GM12878 (cell line): ENCODE results near the gene HOXC9. TPM values are rescaled to one million over a fixed set of nuclear protein-coding genes. Genes with fewer than 3 reads are reported as not detected.

Source experiments
- ATAC-seq: fragments of 200-7000 bp; cut with Tn5 transposase; 3 replicates; pipeline ENCODE4 v1.9.1; 2020; ENCODE audit warnings: mild to moderate bottlenecking, moderate library complexity
- BruUV-seq: library from RNA; stranded (reverse); fragments of 400-500 nt; replicated peaks from 2 replicates; lab custom pipeline; 2021; lab: Mats Ljungman, UMichigan
- CTCF ChIA-PET: fragments of 300-600 bp; sonication (Branson Sonifier 250); formaldehyde crosslinking; extraction: SDS; loops from one replicate; lab custom pipeline; 2021; ENCODE audit warnings: inconsistent platforms; lab: Yijun Ruan, JAX
- POLR2A ChIA-PET: fragments of 350-600 bp; formaldehyde crosslinking; extraction: SDS; loops from one replicate; lab custom pipeline; 2021; ENCODE audit warnings: inconsistent platforms; lab: Charles Lee
- RAD21 ChIA-PET: fragments of 300-600 bp; sonication (Branson Sonifier 250); formaldehyde crosslinking; loops from one replicate; lab custom pipeline; 2023; ENCODE audit warnings: antibody characterized with exemption; ENCODE audit not compliant: unreplicated experiment; lab: Charles Lee
- SMC1A ChIA-PET: fragments of 300-600 bp; sonication (Branson Sonifier 250); formaldehyde crosslinking; loops from one replicate; lab custom pipeline; 2023; ENCODE audit not compliant: unreplicated experiment, uncharacterized antibody; lab: Charles Lee
- DNase-seq: peaks from one replicate; pipeline ENCODE4 v3.0.0-alpha.2; 2011; ENCODE audit warnings: low read depth, low spot score
- FAIRE-seq: peaks from 3 replicates; lab custom pipeline; 2011; peaks lifted over from hg19 to GRCh38; lab: Jason Lieb, UNC
- H2AFZ ChIP-seq: 2 replicates; pipeline ENCODE4 v1.6.0; 2011; ENCODE audit warnings: low read depth, low read length, control low read depth; ENCODE audit not compliant: control insufficient read depth
- H3K27ac ChIP-seq: 2 replicates; pipeline ENCODE4 v1.5.1; 2011; ENCODE audit warnings: control low read depth; ENCODE audit not compliant: control insufficient read depth, insufficient read depth
- H3K27me3 ChIP-seq, 2 experiments: replicated peaks in 1 of 2; 2 replicates each; pipeline versions ENCODE4 v1.6.0 to v1.6.1; 2011; ENCODE audit warnings: low read length in 1 of 2; ENCODE audit not compliant: control insufficient read depth in 2 of 2, insufficient read depth in 2 of 2
- H3K36me3 ChIP-seq, 2 experiments: 2 replicates each; pipeline ENCODE4 v1.5.1; 2011; ENCODE audit warnings: low read length in 1 of 2; ENCODE audit not compliant: control insufficient read depth in 2 of 2, insufficient read depth in 2 of 2
- H3K4me1 ChIP-seq: 2 replicates; pipeline ENCODE4 v1.6.1; 2011; ENCODE audit warnings: mild to moderate bottlenecking, low read length, moderate library complexity, mixed read lengths; ENCODE audit not compliant: control insufficient read depth, insufficient read depth
- H3K4me2 ChIP-seq: 2 replicates; pipeline ENCODE4 v1.6.0; 2011; ENCODE audit warnings: control low read depth; ENCODE audit not compliant: control insufficient read depth, insufficient read depth
- H3K4me3 ChIP-seq: fragments of 200-600 bp; sonication (generic); 2 replicates; pipeline ENCODE4 v1.5.1; 2016
- H3K79me2 ChIP-seq: 2 replicates; pipeline ENCODE4 v1.6.0; 2011; ENCODE audit warnings: low read length; ENCODE audit not compliant: control insufficient read depth, insufficient read depth
- H3K9ac ChIP-seq: 2 replicates; pipeline ENCODE4 v1.8.0; 2011; ENCODE audit warnings: low read length, control low read depth, mixed read lengths; ENCODE audit not compliant: control insufficient read depth, insufficient read depth
- H3K9me3 ChIP-seq: replicated peaks from 3 replicates; pipeline ENCODE4 v1.5.1; 2011; ENCODE audit warnings: mild to moderate bottlenecking, low read length; ENCODE audit not compliant: control insufficient read depth, insufficient read depth
- H4K20me1 ChIP-seq: 2 replicates; pipeline ENCODE4 v1.6.0; 2011; ENCODE audit not compliant: control insufficient read depth, insufficient read depth
- BCL3 ChIP-seq: IDR thresholded peaks from 2 replicates; pipeline ENCODE4 v1.6.1; 2011; ENCODE audit warnings: borderline replicate concordance, low read depth, mild to moderate bottlenecking, moderate library complexity, low read length; ENCODE audit not compliant: insufficient read depth, poor library complexity, severe bottlenecking
- BCLAF1 ChIP-seq: fragments of 450-650 bp; IDR thresholded peaks from 2 replicates; pipeline ENCODE4 v1.6.1; 2017; ENCODE audit warnings: antibody characterized with exemption, mild to moderate bottlenecking, moderate library complexity
- BHLHE40 ChIP-seq, 2 experiments: fragments of 450-650 bp in 1 of 2; IDR thresholded peaks; 2 replicates each; pipeline ENCODE4 v1.6.1; 2011 to 2017; ENCODE audit warnings: low read depth in 2 of 2, borderline replicate concordance in 1 of 2, improper control_type of control experiment in 1 of 2, low read length in 1 of 2, mild to moderate bottlenecking in 1 of 2
- DPF2 ChIP-seq: fragments of 450-650 bp; IDR thresholded peaks from 2 replicates; pipeline ENCODE4 v1.6.1; 2017; ENCODE audit warnings: mild to moderate bottlenecking
- ESRRA ChIP-seq: IDR thresholded peaks from 2 replicates; pipeline ENCODE4 v1.6.1; 2012; ENCODE audit warnings: mild to moderate bottlenecking, low read length, improper control_type of control experiment
- MAX ChIP-seq: IDR thresholded peaks from 2 replicates; pipeline ENCODE4 v1.6.1; 2012; ENCODE audit warnings: low read depth, low read length, improper control_type of control experiment
- NKRF ChIP-seq: fragments of 450-650 bp; conservative IDR thresholded peaks from 2 replicates; pipeline ENCODE4 v1.6.1; 2017; ENCODE audit warnings: mild to moderate bottlenecking, moderate library complexity
- PAX5 ChIP-seq: IDR thresholded peaks from 2 replicates; pipeline ENCODE4 v1.6.1; 2011; ENCODE audit warnings: low read depth, low read length, borderline replicate concordance
- SRF ChIP-seq, 2 experiments: IDR thresholded peaks; 2 replicates each; pipeline ENCODE4 v1.6.1; 2011; ENCODE audit warnings: low read depth in 2 of 2, low read length in 2 of 2, mild to moderate bottlenecking in 1 of 2, moderate library complexity in 1 of 2
- ZBTB11 ChIP-seq: fragments of 450-650 bp; formaldehyde crosslinking; IDR thresholded peaks from 2 replicates; pipeline ENCODE4 v1.5.0; 2022; ENCODE audit warnings: mild to moderate bottlenecking, missing genetic modification characterization
- WGBS: methylation state at CpG from one replicate; pipeline ENCODE4 v1.1.6; 2016; ENCODE audit warnings: low lambda C conversion rate; ENCODE audit not compliant: insufficient replicate concordance, insufficient coverage; ENCODE audit errors: missing lambda C conversion rate; 5-methylcytosine and 5-hydroxymethylcytosine counted together
- in situ Hi-C: fragments of 300-500 bp; cut with MboI; formaldehyde crosslinking; loops from 9 replicates; pipeline ENCODE4 v1.14.3; 2018; ENCODE audit warnings: mixed read lengths
- intact Hi-C: fragments of 100-400 bp; cut with micrococcal nuclease; formaldehyde crosslinking; loops from one replicate; pipeline ENCODE4 v1.14.2; 2022; ENCODE audit not compliant: unreplicated experiment
- polyA plus RNA-seq, 11 experiments: library from polyadenylated mRNA; depleted of rRNA in 4 of 11; unstranded in 6 of 11; stranded (reverse) in 5 of 11; fragments of >200 nt; fragmentation: Nextera tagmentation in 4 of 11; fragmentation: Illumina TruSeq in 1 of 11; extraction: Ambion mirVana in 4 of 11; extraction: Trizol in 1 of 11; gene quantifications; 1 replicate in 1 of 11; 2 replicates in 10 of 11; pipeline versions ENCODE4 v1.2.1 to v1.2.3, GENCODE V29; 2011 to 2016; ENCODE audit warnings: inconsistent platforms in 2 of 11, missing spikeins in 2 of 11, low read depth in 1 of 11
- total RNA-seq, 4 experiments: library from RNA; depleted of rRNA in 3 of 4; stranded (reverse); fragments of >200 nt in 3 of 4; fragmentation: Illumina TruSeq in 1 of 4; extraction: Trizol in 1 of 4; gene quantifications; 2 replicates each; pipeline versions ENCODE4 v1.2.1 to v1.2.3, GENCODE V29; 2013 to 2021

HOXC9 gene
- total and polyA plus RNA-seq, 10 of the 15 experiments (the other 5 are each of a cell fraction or from before 2014, with no cell fraction given), result not detected

- no peak overlapping the region for H3K4me2 ChIP-seq
- ChIA-PET SMC1A (interaction anchor here (0.6 to 5.5 kb wide), 6 partner anchors 12 to 166 kb away, joined by 3 to 126 read pairs (median 4); partner anchors contain the start of gene SMUG1), POLR2A (interaction anchor here (1.0 to 1.5 kb wide), 2 partner anchors 17 to 18 kb away, joined by 3 read pairs; no protein-coding TSS in a partner anchor), RAD21 (interaction anchor here (0.9 to 12.6 kb wide), 5 partner anchors 9 to 167 kb away, joined by 3 to 222 read pairs (median 3); partner anchors contain the start of gene SMUG1), CTCF (interaction anchor here (1.0 to 7.9 kb wide), 8 partner anchors 9 to 180 kb away, joined by 3 to 86 read pairs (median 8); partner anchors contain the start of genes HOXC4, HOXC8 and SMUG1)
- no TSS peak for BruUV-seq
- no peak overlapping the region for H2AFZ ChIP-seq
- in situ Hi-C loops, result no loop called here
- H4K20me1 ChIP-seq, result no peaks in the 10 kb centered on the region
- H3K4me1 ChIP-seq, result peaks cover 9% of the 10 kb centered on the region; the same call in 1 of the 2 replicates
- H3K79me2 ChIP-seq, result no peaks in the 10 kb centered on the region
- TF ChIP-seq MAX, result no peak
- TF ChIP-seq ZBTB11, result no peak
- TF ChIP-seq BCL3, result no peak
- TF ChIP-seq BCLAF1, result no peak
- no peak for TF ChIP-seq ESRRA
- TF ChIP-seq DPF2, result no peak
- no peak for TF ChIP-seq BHLHE40 (IDR thresholded peaks at IDR 0.05; ENCODE audit: borderline replicate concordance in 1 of 2, low read depth in 2 of 2, low read length in 1 of 2)
- no peak for TF ChIP-seq SRF (IDR thresholded peaks at IDR 0.05; ENCODE audit: low read depth in 2 of 2, low read length in 2 of 2)
- no peak for TF ChIP-seq PAX5
- TF ChIP-seq NKRF, result no peak
- H3K27me3 ChIP-seq, result peaks cover 3 to 27% of the 10 kb centered on the region in 2 experiments
- FAIRE-seq, result no peak
- no peaks in the 10 kb centered on the region for H3K36me3 ChIP-seq
- intact Hi-C loops, result no loop called here
- WGBS, result 37% methylated on average over 21 of the region's 22 CpGs
- H3K4me3 ChIP-seq, result no peak overlapping the region
- no peak for ATAC-seq
- no peak overlapping the region for H3K27ac ChIP-seq
- no peak overlapping the region for H3K9ac ChIP-seq
- DNase-seq, result no peak
- H3K9me3 ChIP-seq, result no peaks in the 10 kb centered on the region
Measured at GRCh38 chr12:54034785-54035310, 34.9 kb downstream of the HOXC9 start.
